ENCODE data around the gene NME7. TPM values are rescaled to one million over a fixed set of nuclear protein-coding genes. Genes with fewer than 3 reads are reported as not detected.
A peak's percentile ranks its signal among the peaks of the same experiment; 100 is the strongest.
"Not testable (repeated sequence)": the region's sequence is repeated elsewhere in the genome, so short reads cannot be mapped to it uniquely, and the experiment has no call there.

The NME7 gene
- total RNA-seq, 1 experiment from 2014 or later = 36.5 TPM

- Mint-ChIP-seq H3K27ac (ENCODE audit: low read depth, unreplicated experiment) (no peak overlapping the region), H3K36me3 (ENCODE audit: insufficient read depth, unreplicated experiment) (peaks cover 13% of the 10 kb centered on the region), H3K9me3 (ENCODE audit: unreplicated experiment) (peaks cover 4% of the 10 kb centered on the region), H3K4me1 (ENCODE audit: insufficient read depth, unreplicated experiment) (peaks cover 17% of the 10 kb centered on the region), H3K27me3 (ENCODE audit: insufficient read depth, unreplicated experiment) (no peaks in the 10 kb centered on the region), H3K4me3 (ENCODE audit: unreplicated experiment) (no peak overlapping the region)
- no peak for TF ChIP-seq CTCF (IDR thresholded peaks at IDR 0.05; ENCODE audit: unreplicated experiment)
- intact Hi-C loops (cut with micrococcal nuclease) = no loop called here
- ChIA-PET POLR2A (interaction anchor here (0.6 kb wide), 1 partner anchor 9 kb away, joined by 4 read pairs; no protein-coding TSS in a partner anchor), CTCF (interaction anchor here (0.7 kb wide), 1 partner anchor 652 kb away, joined by 3 read pairs; no protein-coding TSS in a partner anchor)
- no TSS peak for BruUV-seq (replicated peaks)
- no peak for DNase-seq (ENCODE audit: unreplicated experiment)
Measured at GRCh38 chr1:169289016-169289415, 78.6 kb downstream of the NME7 start.

- no peak overlapping the region for H3K4me3 Mint-ChIP-seq (ENCODE audit: unreplicated experiment)
- ChIA-PET POLR2A (no interaction called here), CTCF (interaction anchor here (0.7 kb wide), 1 partner anchor 60 kb away, joined by 3 read pairs; no protein-coding TSS in a partner anchor)
- TF ChIP-seq CTCF (IDR thresholded peaks at IDR 0.05; ENCODE audit: unreplicated experiment) = no peak
- intact Hi-C loops (cut with micrococcal nuclease) = no loop called here
- BruUV-seq (replicated peaks) = no TSS peak
- no peaks in the 10 kb centered on the region for H3K27me3 Mint-ChIP-seq (ENCODE audit: insufficient read depth, unreplicated experiment)
- no peak overlapping the region for H3K27ac Mint-ChIP-seq (ENCODE audit: low read depth, unreplicated experiment)
- peaks cover 12% of the 10 kb centered on the region for H3K9me3 Mint-ChIP-seq (ENCODE audit: unreplicated experiment)
- H3K36me3 Mint-ChIP-seq (ENCODE audit: insufficient read depth, unreplicated experiment) = peaks cover 13% of the 10 kb centered on the region
- H3K4me1 Mint-ChIP-seq (ENCODE audit: insufficient read depth, unreplicated experiment) = peaks cover 17% of the 10 kb centered on the region
- peak; percentile 18 for DNase-seq (ENCODE audit: unreplicated experiment)
Measured at GRCh38 chr1:169288011-169288414, 79.6 kb downstream of the NME7 start.

- no peaks in the 10 kb centered on the region for H3K27me3 Mint-ChIP-seq (ENCODE audit: insufficient read depth, unreplicated experiment)
- BruUV-seq (replicated peaks) = no TSS peak
- no peak overlapping the region for H3K4me3 Mint-ChIP-seq (ENCODE audit: unreplicated experiment)
- intact Hi-C loops (cut with micrococcal nuclease) = no loop called here
- peak overlapping the region; percentile 43 for H3K27ac Mint-ChIP-seq (ENCODE audit: low read depth, unreplicated experiment)
- ChIA-PET POLR2A (no interaction called here), CTCF (interaction anchor here (0.7 kb wide), 1 partner anchor 61 kb away, joined by 3 read pairs; no protein-coding TSS in a partner anchor)
- peaks cover 20% of the 10 kb centered on the region for H3K9me3 Mint-ChIP-seq (ENCODE audit: unreplicated experiment)
- H3K4me1 Mint-ChIP-seq (ENCODE audit: insufficient read depth, unreplicated experiment) = peaks cover 17% of the 10 kb centered on the region
- TF ChIP-seq CTCF (IDR thresholded peaks at IDR 0.05; ENCODE audit: unreplicated experiment) = no peak
- H3K36me3 Mint-ChIP-seq (ENCODE audit: insufficient read depth, unreplicated experiment) = peaks cover 11% of the 10 kb centered on the region
- no peak for DNase-seq (ENCODE audit: unreplicated experiment)
Measured at GRCh38 chr1:169287280-169287679, 80.3 kb downstream of the NME7 start.

GRCh38 chr1:169281562-169281961, 86.0 kb downstream of the NME7 start:
- peaks cover 13% of the 10 kb centered on the region for H3K36me3 Mint-ChIP-seq (ENCODE audit: insufficient read depth, unreplicated experiment)
- ChIA-PET CTCF (interaction anchor here (0.7 kb wide), 1 partner anchor 225 kb away, joined by 3 read pairs; no protein-coding TSS in a partner anchor), POLR2A (interaction anchor here (0.6 kb wide), 1 partner anchor 65 kb away, joined by 3 read pairs; no protein-coding TSS in a partner anchor)
- H3K4me3 Mint-ChIP-seq (ENCODE audit: unreplicated experiment); H3K4me1 Mint-ChIP-seq (ENCODE audit: insufficient read depth, unreplicated experiment); intact Hi-C loops (cut with micrococcal nuclease); H3K27ac Mint-ChIP-seq (ENCODE audit: low read depth, unreplicated experiment); H3K27me3 Mint-ChIP-seq (ENCODE audit: insufficient read depth, unreplicated experiment); DNase-seq (ENCODE audit: unreplicated experiment); BruUV-seq (replicated peaks): not testable (repeated sequence)
- peaks cover 44% of the 10 kb centered on the region for H3K9me3 Mint-ChIP-seq (ENCODE audit: unreplicated experiment)

All from MCF 10A (cell line).